Dedifferentiated amniotic fluid mesenchymal stem cell (primary cell): ENCODE measurements around the gene RGS19.

Experiments used
- DNase-seq: peaks from one replicate; pipeline ENCODE4 v3.0.0-alpha.2; 2016; ENCODE audit errors: extremely low spot score

Gene RGS19

DNA sequence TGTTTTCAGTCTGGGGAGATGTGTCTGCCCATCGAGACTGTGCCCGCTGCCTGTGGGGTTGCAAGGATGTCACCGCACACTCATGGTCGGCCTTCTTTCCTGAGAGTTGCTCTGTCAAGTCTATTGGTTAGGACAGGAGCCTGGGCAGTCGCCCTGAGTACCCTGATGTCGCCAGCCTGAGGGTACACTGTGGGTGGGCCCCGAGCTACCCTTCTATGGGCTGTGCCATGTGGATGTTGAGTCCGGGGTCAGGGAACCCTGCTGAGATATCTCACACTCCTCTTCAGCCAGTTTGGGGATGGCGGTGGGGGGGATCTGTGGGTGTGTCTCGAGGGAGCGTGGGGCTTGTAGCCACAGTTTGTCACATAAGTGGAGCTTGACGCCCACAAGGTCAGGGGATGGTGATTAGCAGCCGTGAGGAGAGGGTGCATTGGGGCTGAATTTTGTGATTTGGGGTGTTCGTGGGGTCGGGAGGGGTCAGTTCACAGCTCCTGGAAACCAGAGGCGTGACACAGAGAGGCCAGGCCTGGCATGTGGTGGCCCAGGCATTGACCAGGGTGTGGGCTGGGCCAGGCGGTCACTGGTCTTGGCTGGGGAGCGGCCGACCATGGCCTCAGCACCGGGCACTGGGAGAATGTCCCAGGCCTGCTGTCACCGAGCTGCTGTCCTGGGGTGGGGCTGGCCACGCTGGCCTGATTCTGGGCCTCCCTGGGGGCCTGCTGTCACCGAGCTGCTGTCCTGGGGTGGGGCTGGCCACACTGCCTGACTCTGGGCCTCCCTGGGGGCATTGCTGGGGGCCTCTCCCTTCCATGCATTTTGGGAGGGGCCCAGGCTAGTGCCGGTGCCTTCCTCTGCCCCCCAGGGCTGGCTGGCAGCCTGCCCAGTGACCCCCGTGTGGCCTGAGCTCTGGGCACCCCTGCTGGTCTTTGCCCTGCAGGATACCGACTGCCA, 29.7 kb upstream of the RGS19 start:
- no peak for DNase-seq

- no peak for DNase-seq
These were observed 28.6 kb upstream of the RGS19 start for GRCh38 chr20:64107736-64108457.

DNA sequence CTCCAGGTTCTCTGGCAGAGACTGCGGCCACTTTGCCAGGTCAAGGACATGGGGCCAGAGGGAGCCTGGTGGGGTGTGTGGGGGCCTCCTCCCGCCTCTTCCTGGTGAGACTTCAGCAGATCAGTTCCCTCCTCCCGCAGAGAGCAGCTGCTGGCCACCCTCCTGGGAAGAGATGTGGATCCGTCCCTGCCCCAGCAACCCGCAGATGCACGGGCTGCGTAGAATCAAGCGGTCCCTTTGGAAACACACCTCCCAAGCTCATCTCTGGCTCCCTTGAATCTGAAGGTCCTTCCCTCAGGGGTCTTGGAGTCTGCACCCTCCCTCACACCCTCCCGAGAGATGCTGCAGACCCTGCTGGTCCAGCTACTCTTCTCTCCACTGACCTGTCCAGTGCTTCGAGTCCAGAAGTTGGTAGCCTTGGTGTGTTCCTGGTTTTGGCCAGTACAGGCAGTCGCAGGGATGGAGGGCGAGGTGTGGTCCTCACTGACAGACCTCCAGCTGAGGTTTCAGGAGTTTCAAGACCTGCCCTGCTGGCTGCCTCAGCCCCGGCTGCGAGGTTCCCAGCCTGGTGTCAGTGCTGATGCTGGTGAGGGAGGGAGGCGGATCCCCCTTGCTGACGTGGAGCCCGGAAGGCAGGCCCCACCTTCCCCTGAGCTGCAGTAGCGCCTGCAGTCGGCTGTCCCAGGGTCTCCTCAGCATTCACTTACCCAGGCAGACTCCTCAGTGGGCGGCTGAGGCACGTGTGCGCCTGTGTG, 27.8 kb upstream of the RGS19 start, which contains the start of gene NPBWR2:
TSS of gene NPBWR2 (minus strand) at position 585 of the 755 bp plus-strand sequence. CDS start 734 bp downstream, outside the sequence.
- no peak for DNase-seq

GRCh38 chr20:64106435-64106961, 27.2 kb upstream of the RGS19 start:
- no peak for DNase-seq

- no peak for DNase-seq
These were observed 26.6 kb upstream of the RGS19 start for GRCh38 chr20:64105846-64106434.

DNA sequence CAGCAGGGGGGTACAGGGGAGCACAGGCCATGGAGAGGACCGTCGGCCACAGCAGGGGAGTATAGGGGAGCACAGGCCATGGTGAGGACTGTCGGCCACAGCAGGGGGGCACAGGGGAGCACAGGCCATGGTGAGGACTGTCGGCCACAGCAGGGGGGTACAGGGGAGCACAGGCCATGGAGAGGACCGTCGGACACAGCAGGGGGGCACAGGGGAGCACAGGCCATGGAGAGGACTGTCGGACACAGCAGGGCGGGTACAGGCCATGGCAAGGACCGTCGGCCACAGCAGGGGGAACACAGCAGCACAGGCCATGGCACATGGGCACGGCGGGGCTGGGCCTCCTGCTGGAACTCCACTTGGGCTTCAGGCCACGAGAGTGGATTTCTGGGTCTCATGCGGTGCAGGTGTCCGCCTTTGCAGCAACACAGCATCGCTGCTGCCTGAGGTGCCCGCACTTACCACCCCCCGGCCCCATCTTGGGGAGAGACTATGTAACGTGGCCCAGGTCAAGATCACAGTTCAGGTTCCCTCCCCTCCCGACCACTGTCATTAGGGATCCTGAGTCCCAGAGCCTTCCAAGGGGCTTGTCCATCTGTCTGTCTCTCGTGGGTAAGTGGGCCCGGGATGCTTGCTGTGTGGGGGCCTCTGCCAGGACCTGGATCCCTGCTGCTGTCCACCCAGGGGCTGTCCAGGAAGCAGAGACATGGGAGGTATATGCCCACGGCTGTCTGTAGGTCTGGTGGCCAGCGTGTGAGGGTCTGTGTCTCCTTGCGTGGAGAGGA, 25.5 kb upstream of the RGS19 start:
- no peak for DNase-seq

DNA sequence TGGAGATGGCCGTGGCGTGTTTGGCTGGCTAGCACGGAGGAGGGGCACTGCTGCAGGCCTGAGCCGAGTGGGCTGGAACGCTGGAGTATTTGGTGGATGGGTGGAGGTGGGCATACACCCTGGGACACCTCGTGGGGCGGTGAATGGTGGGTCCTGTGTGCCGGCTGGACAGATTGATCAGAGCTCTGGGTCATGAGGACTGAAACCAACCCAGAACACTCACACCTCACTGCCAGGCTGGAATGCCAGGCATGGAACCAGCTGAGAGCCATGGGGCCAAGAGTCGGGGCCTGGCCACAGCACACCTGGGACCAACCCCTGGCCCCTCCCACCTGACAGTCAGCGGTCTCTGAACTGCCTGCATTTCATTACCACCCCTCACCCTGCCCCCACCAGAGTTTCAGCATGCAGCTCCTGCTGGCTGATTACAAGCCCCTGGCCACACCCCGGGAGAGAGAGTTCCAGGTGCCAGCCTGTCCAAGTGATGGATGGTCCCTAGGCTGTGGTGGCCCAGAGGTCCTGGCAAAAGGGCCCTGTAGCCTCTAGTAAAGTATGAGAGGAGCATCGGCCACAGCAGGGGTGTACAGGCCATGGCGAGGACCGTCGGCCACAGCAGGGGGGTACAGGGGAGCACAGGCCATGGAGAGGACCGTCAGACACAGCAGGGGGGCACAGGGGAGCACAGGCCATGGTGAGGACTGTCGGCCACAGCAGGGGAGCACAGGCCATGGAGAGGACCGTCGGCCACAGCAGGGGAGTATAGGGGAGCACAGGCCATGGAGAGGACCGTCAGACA, 24.8 kb upstream of the RGS19 start:
- no peak for DNase-seq

DNA sequence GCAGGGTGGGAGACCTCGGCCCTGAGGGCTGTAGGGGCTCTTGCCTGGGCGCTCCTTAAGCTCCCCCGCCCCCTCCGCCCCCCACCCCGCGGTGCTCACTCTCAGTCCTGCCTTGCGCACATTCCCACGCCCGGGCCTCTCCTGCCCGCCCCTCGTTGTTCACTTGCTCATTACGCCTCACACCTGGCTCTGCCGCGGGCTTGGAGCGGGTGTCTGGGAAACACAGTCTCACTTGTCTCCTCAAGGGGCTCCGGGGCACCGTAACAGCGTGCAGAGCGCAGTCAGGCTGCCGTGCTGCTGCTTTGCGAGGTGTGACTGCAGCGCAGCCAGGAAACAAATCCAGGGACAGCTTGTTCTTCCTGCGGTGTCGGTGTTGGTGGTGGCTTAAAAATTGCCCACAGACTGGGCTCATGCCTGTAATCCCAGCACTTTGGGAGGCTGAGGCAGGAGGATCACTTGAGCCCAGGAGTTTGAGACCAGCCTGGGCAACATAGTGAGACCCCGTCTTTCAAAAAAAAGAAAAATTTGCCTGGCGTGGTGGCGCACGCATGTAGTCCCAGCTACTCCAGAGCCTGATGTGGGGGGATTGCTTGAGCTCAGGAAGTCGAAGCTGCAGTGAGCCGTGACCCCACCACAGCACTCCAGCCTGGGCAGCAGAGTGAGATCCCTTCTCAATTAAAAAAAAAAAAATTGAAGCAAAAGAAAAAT, 23.5 kb upstream of the RGS19 start:
- no peak for DNase-seq

- no peak for DNase-seq
These were observed 22.7 kb upstream of the RGS19 start for GRCh38 chr20:64101731-64102621.

DNA sequence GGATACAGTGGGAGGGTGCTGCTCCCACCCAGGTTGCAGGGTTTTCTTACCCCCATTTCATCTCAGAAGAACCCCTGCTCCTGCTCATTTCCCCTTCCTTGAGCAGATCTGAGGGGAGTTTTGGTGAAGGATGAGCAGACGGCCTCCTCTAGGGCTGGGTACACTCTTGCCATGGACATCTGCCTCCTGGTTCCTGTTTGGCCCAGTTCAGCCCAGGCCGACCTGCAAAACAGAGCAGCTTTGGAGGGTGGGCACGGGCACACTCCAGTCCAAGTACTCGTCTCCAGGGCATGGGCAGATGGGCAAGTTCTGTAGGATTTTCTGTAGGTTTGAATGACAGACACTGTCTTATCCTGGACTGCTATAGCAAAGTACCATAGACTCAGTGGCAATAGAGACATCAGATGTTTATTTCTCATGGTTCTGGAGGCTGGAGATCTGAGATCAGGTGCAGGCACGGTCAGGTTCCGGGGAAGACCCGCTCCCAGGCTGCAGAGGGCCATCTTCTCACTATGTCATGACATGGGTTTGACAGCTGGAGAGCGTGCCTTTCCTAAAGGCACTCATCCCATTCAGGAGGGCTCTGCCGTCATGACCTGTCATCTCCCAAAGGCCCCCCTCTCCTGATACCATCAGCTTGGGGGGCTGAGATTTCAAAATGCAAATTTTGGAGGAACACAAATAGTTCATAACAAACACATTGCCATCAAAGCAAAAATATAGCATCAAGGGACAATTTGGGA, 21.8 kb upstream of the RGS19 start:
- no peak for DNase-seq

DNA sequence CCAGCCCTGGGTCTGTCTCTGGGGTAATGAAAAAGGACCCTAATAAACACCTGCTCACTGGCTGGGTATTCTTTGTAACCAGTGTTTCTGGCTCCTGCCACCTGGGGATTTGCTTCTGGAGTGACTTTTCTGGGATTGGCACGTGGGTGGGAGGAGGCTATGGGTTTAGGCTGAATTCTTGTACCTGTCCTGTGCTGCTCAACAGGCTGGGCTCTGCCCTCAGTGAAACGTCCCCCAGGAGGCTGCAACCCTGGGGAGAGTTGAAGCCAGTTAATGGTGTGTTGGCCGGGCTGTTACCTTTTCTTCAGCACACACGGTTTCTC, 21.2 kb upstream of the RGS19 start:
- no peak for DNase-seq

- DNase-seq = no peak
These were observed 20.7 kb upstream of the RGS19 start for GRCh38 chr20:64099880-64100565.

GRCh38 chr20:64099086-64099786, 19.9 kb upstream of the RGS19 start:
- DNase-seq = no peak

- DNase-seq = no peak
These were observed 19.2 kb upstream of the RGS19 start for GRCh38 chr20:64098471-64099013.

GRCh38 chr20:64096535-64096934, 17.2 kb upstream of the RGS19 start:
- DNase-seq = no peak

GRCh38 chr20:64095927-64096326, 16.6 kb upstream of the RGS19 start:
- no peak for DNase-seq
